Endothelial cell of umbilical vein (primary cell): ENCODE data around the gene SAMD10. TPM values are rescaled to one million over a fixed set of nuclear protein-coding genes. Genes with fewer than 3 reads are reported as not detected.

ENCODE experiments used
- BruUV-seq: library from RNA; stranded (reverse); fragments of 400-500 nt; replicated peaks from 2 replicates; lab custom pipeline; 2021; lab: Mats Ljungman, UMichigan
- CTCF ChIA-PET: fragments of 300-600, 350-600 bp; sonication (Branson Sonifier 250); formaldehyde crosslinking; loops from one replicate; lab custom pipeline; 2021; ENCODE audit warnings: antibody characterized with exemption, inconsistent platforms; lab: Charles Lee
- POLR2A ChIA-PET: fragments of 300-600, 350-600 bp; sonication (Branson Sonifier 250); formaldehyde crosslinking; loops from one replicate; lab custom pipeline; 2021; ENCODE audit warnings: antibody characterized with exemption, inconsistent platforms; lab: Charles Lee
- DNase-seq: peaks from one replicate; pipeline ENCODE4 v3.0.0-alpha.2; 2011; ENCODE audit warnings: low read depth, low spot score
- FAIRE-seq: peaks from 2 replicates; lab custom pipeline; 2011; peaks lifted over from hg19 to GRCh38; lab: Jason Lieb, UNC
- H2AFZ ChIP-seq: 2 replicates; pipeline ENCODE4 v1.6.0; 2012; ENCODE audit warnings: low read depth, low read length, control low read depth, inconsistent platforms
- H3K27ac ChIP-seq: 2 replicates; pipeline ENCODE4 v1.5.1; 2011; ENCODE audit warnings: low read depth, mild to moderate bottlenecking, control low read depth, low read length, moderate library complexity; ENCODE audit not compliant: insufficient read depth
- H3K27me3 ChIP-seq, 2 experiments: 2 replicates each; pipeline versions ENCODE4 v1.6.0 to v1.6.1; 2011; ENCODE audit warnings: low read length in 2 of 2, mixed read lengths in 1 of 2; ENCODE audit not compliant: control insufficient read depth in 2 of 2, insufficient read depth in 2 of 2
- H3K36me3 ChIP-seq, 2 experiments: 2 replicates in 1 of 2; 3 replicates in 1 of 2; pipeline ENCODE4 v1.5.1; 2011; ENCODE audit warnings: low read length in 2 of 2, mild to moderate bottlenecking in 1 of 2, moderate library complexity in 1 of 2; ENCODE audit not compliant: control insufficient read depth in 2 of 2, insufficient read depth in 2 of 2; ENCODE audit errors: extremely low read depth in 1 of 2
- H3K4me1 ChIP-seq: 3 replicates; pipeline ENCODE4 v1.5.1; 2011; ENCODE audit warnings: mild to moderate bottlenecking, low read length; ENCODE audit not compliant: control insufficient read depth, insufficient read depth; ENCODE audit errors: extremely low read depth
- H3K4me2 ChIP-seq: 2 replicates; pipeline ENCODE4 v1.6.1; 2011; ENCODE audit warnings: low read length, control low read depth, mixed read lengths; ENCODE audit not compliant: insufficient read depth
- H3K4me3 ChIP-seq, 3 experiments: fragments of 200-600 bp in 1 of 3; sonication (generic), shearing (Covaris generic) in 1 of 3; replicated peaks in 1 of 3; 2 replicates each; pipeline ENCODE4 v1.5.1; 2011 to 2016; ENCODE audit warnings: control low read depth in 3 of 3, low read length in 3 of 3, mild to moderate bottlenecking in 2 of 3, inconsistent platforms in 1 of 3, low read depth in 1 of 3, moderate library complexity in 1 of 3; ENCODE audit not compliant: insufficient read depth in 1 of 3
- H3K79me2 ChIP-seq: 2 replicates; pipeline ENCODE4 v1.6.0; 2012; ENCODE audit warnings: low read length, inconsistent platforms; ENCODE audit not compliant: control insufficient read depth, insufficient read depth
- H3K9ac ChIP-seq: replicated peaks from 2 replicates; pipeline ENCODE3; 2011; ENCODE audit warnings: low read length, control low read depth; ENCODE audit not compliant: insufficient read depth; ENCODE audit errors: extremely low read depth
- H3K9me1 ChIP-seq: replicated peaks from 3 replicates; pipeline ENCODE4 v1.6.0; 2011; ENCODE audit warnings: mild to moderate bottlenecking, low read length; ENCODE audit not compliant: control insufficient read depth, insufficient read depth; ENCODE audit errors: extremely low read depth
- H3K9me3 ChIP-seq: replicated peaks from 2 replicates; pipeline ENCODE4 v1.5.1; 2012; ENCODE audit warnings: low read length, inconsistent platforms; ENCODE audit not compliant: control insufficient read depth, insufficient read depth
- H4K20me1 ChIP-seq: replicated peaks from 2 replicates; pipeline ENCODE3; 2011; ENCODE audit warnings: mild to moderate bottlenecking, low read length; ENCODE audit not compliant: control insufficient read depth, insufficient read depth; ENCODE audit errors: extremely low read depth
- CTCF ChIP-seq, 2 donors: IDR thresholded peaks; 1 replicate in 1 of 2; 2 replicates in 1 of 2; pipeline ENCODE4 v1.5.1; 2011; ENCODE audit warnings: low read length in 2 of 2, mild to moderate bottlenecking in 2 of 2, moderate library complexity in 2 of 2, control low read depth in 1 of 2, inconsistent platforms in 1 of 2, low read depth in 1 of 2; ENCODE audit not compliant: insufficient read depth in 1 of 2; ENCODE audit errors: extremely low read depth in 1 of 2
- FOS ChIP-seq: IDR thresholded peaks from 2 replicates; pipeline ENCODE4 v1.6.1; 2011; ENCODE audit warnings: mild to moderate bottlenecking, low read length, moderate library complexity, borderline replicate concordance; ENCODE audit not compliant: insufficient read depth
- JUN ChIP-seq: IDR thresholded peaks from 2 replicates; pipeline ENCODE4 v1.6.1; 2011; ENCODE audit warnings: borderline replicate concordance, low read depth; ENCODE audit not compliant: insufficient read length, insufficient read depth
- MYC ChIP-seq: IDR thresholded peaks from one replicate; pipeline ENCODE4 v1.6.1; 2011; ENCODE audit warnings: mild to moderate bottlenecking, low read depth, low read length
- POLR2AphosphoS5 ChIP-seq: IDR thresholded peaks from 2 replicates; pipeline ENCODE4 v1.6.1; 2012; ENCODE audit warnings: low read depth, mild to moderate bottlenecking, control low read depth, low read length, moderate library complexity; ENCODE audit not compliant: insufficient read depth
- dilution Hi-C: fragments of 300-500 bp; cut with MboI; formaldehyde crosslinking; loops from one replicate; pipeline ENCODE4 v1.15.0; 2019; ENCODE audit warnings: low sequenced_read_pairs; ENCODE audit not compliant: extremely low pct_ligation_motif_present
- intact Hi-C: fragments of 100-400 bp; cut with micrococcal nuclease; formaldehyde crosslinking; loops from one replicate; pipeline ENCODE4 v1.10.0; 2022
- polyA plus RNA-seq, 4 experiments: library from polyadenylated mRNA; depleted of rRNA in 3 of 4; stranded (reverse) in 3 of 4; unstranded in 1 of 4; fragments of >200 nt; gene quantifications; 2 replicates each; pipeline versions ENCODE4 v1.2.1 to v1.2.3, GENCODE V29; 2011 to 2012; ENCODE audit warnings: missing spikeins in 1 of 4
- total RNA-seq: library from RNA; stranded (reverse); gene quantifications from 2 replicates; pipeline ENCODE4 v1.2.3, GENCODE V29; 2021

Gene SAMD10
- total and polyA plus RNA-seq, 2 donors (not counting 3 experiments of a cell fraction or from before 2014, with no cell fraction given) = 4.7 to 5.3 TPM

GRCh38 chr20:63929071-63929470, 50.4 kb downstream of the SAMD10 start:
- Histone ChIP-seq H3K27me3 (no peaks in the 10 kb centered on the region), H3K4me2 (no peak overlapping the region), H3K27ac (no peak overlapping the region), H3K79me2 (peaks cover 49% of the 10 kb centered on the region), H3K9me3 (no peaks in the 10 kb centered on the region), H2AFZ (no peak overlapping the region), H3K9ac (no peak overlapping the region), H4K20me1 (peaks cover 7% of the 10 kb centered on the region), H3K36me3 (peaks cover 11 to 45% of the 10 kb centered on the region in 2 experiments), H3K4me3 (no peak overlapping the region), H3K4me1 (no peaks in the 10 kb centered on the region), H3K9me1 (no peaks in the 10 kb centered on the region)
- DNase-seq (no peak), FAIRE-seq (no peak)
- ChIA-PET CTCF (no interaction called here), POLR2A (no interaction called here)
- BruUV-seq = no TSS peak
- intact Hi-C loops (no loop called here), dilution Hi-C loops (no loop called here)
- TF ChIP-seq JUN (no peak), MYC (no peak), FOS (no peak), CTCF (IDR thresholded peaks at IDR 0.05; ENCODE audit: extremely low read depth in 1 of 2, insufficient read depth in 1 of 2, low read depth in 1 of 2, low read length in 2 of 2) (no peak), POLR2AphosphoS5 (no peak)

- H3K9me1 ChIP-seq = no peaks in the 10 kb centered on the region
Measured at GRCh38 chr20:63926298-63926697, 53.1 kb downstream of the SAMD10 start.

More at GRCh38 chr20:63926298-63926697, 53.1 kb downstream of the SAMD10 start:
- no peak for DNase-seq
- BruUV-seq = no TSS peak
- Histone ChIP-seq H3K4me3 (no peak overlapping the region), H3K79me2 (peaks cover 61% of the 10 kb centered on the region), H3K4me2 (no peak overlapping the region), H3K9me3 (no peaks in the 10 kb centered on the region), H3K4me1 (no peaks in the 10 kb centered on the region), H3K36me3 (peaks cover 10 to 26% of the 10 kb centered on the region in 2 experiments), H3K27me3 (no peaks in the 10 kb centered on the region), H4K20me1 (peaks cover 8% of the 10 kb centered on the region), H3K9ac (no peak overlapping the region), H3K27ac (no peak overlapping the region), H2AFZ (no peak overlapping the region)
- intact Hi-C loops = no loop called here
- dilution Hi-C loops = no loop called here
- POLR2A ChIA-PET = no interaction called here
- TF ChIP-seq POLR2AphosphoS5 (no peak), MYC (no peak)
- CTCF ChIA-PET = interaction anchor here (0.8 kb wide), 1 partner anchor 151 kb away, joined by 3 read pairs; no protein-coding TSS in a partner anchor
- FAIRE-seq = no peak
